GM20431 (cell line): ENCODE measurements around the gene OR1K1.

Source experiments
- in situ Hi-C: fragments of 300-500 bp; cut with MseI, MboI; formaldehyde crosslinking; loops from one replicate; pipeline ENCODE4 v1.15.0; 2020; ENCODE audit warnings: low sequenced_read_pairs; ENCODE audit not compliant: unreplicated experiment

The OR1K1 gene, protein sequence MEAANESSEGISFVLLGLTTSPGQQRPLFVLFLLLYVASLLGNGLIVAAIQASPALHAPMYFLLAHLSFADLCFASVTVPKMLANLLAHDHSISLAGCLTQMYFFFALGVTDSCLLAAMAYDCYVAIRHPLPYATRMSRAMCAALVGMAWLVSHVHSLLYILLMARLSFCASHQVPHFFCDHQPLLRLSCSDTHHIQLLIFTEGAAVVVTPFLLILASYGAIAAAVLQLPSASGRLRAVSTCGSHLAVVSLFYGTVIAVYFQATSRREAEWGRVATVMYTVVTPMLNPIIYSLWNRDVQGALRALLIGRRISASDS

DNA sequence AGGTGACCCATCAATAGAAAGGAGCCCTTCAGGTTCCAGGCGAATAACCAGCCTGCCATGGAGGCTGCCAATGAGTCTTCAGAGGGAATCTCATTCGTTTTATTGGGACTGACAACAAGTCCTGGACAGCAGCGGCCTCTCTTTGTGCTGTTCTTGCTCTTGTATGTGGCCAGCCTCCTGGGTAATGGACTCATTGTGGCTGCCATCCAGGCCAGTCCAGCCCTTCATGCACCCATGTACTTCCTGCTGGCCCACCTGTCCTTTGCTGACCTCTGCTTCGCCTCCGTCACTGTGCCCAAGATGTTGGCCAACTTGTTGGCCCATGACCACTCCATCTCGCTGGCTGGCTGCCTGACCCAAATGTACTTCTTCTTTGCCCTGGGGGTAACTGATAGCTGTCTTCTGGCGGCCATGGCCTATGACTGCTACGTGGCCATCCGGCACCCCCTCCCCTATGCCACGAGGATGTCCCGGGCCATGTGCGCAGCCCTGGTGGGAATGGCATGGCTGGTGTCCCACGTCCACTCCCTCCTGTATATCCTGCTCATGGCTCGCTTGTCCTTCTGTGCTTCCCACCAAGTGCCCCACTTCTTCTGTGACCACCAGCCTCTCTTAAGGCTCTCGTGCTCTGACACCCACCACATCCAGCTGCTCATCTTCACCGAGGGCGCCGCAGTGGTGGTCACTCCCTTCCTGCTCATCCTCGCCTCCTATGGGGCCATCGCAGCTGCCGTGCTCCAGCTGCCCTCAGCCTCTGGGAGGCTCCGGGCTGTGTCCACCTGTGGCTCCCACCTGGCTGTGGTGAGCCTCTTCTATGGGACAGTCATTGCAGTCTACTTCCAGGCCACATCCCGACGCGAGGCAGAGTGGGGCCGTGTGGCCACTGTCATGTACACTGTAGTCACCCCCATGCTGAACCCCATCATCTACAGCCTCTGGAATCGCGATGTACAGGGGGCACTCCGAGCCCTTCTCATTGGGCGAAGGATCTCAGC is at the start of gene OR1K1:
OR1K1 (plus strand) TSS at position 58 of the 995 bp plus-strand sequence; CDS start at position 58, 0 bp downstream.
- in situ Hi-C loops: loop anchor here (10.0 to 25.0 kb wide), 2 partner anchors 336 to 663 kb away; no protein-coding TSS in a partner anchor

DNA sequence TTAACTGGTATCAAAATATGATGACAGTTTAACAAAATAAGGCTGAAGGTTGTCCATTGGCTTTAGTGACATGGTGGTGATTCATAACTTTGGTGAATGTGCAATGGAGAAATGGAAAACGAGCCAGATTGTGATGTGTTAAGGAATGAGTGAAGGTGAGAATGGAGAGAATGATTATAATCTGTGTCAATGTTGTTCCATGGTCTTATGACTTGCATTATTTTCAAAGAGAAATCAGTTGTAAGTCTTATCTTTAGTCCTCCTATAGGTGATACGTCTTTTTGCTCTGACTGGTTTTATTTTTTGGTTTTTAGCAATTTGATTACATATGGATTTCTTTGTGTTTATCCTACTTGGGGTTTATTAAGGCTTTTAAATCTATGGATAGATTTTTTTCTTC is 45.1 kb upstream of the OR1K1 start:
- in situ Hi-C loops: no loop called here

DNA sequence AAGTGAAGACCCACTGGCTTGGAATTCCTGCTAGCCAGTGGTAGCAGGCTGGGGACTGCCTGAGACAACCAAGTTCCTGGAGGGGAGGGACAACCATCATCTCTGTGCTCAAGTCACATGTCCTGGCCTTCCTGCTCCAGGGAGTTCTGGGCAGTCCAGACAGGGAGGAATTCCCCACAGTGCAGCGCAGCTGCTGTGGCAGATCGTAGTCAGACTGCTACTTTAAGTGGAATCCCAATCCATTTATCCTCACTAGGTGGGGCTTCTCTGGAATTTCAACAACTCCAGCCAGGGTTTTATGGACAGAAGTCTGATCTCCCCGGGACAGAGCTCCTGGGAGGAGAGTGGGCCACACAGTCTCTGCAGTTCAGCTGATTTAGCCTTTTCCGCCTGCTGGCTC is 32.1 kb upstream of the OR1K1 start:
- in situ Hi-C loops: no loop called here

DNA sequence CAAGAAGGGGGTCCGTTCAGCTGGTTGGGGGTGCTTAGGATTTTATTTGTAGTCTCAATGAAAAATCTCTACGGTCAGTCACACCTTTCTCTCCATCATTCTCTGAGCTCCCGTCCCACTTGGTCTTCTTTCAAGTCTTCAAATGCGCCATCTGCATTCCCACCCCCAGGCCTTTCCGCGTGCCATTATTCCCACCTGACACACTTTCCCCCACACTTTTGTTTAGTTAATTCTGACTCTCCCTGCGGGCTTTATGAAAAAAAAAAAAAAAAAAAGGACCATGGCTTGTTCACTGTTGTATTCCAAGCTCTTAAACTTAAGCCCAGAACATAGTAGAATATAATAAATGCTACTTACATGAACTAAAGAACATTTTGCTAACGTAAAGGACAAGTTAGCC is 22.9 kb upstream of the OR1K1 start:
- in situ Hi-C loops: no loop called here

DNA sequence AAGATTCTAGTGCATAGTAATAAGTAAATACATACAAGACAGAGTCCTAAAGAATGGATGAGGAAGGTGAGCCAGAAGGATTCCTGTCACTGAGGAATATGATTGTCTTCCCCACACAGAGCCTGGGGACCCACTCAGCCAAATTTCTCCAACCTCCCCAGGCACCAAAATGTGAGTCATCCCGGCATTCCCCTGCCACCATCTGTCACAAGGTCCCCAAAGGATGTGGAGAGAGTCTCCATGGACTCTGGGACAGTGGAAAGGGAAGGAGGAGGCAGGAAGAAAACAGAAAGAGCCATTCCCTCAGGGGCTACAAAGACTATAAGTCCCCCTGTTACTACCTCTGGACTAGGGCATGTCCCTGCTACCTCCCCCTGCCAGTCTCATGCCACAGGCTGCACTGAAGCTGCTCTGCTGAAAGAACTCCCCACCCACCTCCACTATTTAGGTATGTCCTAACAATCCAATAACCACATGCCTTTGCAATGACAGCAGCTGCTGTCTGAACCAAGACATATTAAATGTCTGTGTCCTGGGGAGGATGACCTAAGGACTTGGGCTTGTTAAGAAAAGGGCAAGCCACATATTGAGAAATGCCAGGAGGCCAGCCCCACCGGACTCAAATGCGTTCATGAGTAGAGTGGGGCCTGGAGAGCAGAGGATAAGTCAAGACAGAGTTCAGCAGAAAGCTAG is 21.8 kb upstream of the OR1K1 start:
- in situ Hi-C loops: no loop called here

DNA sequence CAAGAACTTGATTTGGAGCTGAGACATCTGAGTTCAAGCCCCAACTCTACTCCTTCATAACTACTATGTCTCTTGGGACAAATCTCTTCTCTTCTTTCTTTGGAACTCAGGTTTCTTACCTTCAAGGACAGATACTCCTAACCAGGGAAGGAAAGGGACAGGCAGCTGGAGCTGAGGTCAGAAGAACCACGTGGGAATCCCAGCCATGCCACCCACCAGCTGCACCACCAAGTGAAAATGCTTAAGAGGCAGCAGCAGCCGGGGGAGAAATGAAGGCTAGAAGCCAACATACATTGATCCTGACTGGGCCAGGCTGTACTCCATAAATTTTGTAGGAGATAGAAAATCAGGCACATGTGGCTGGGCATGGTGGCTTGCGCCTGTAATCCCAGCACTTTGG is 20.7 kb upstream of the OR1K1 start:
- in situ Hi-C loops: no loop called here

DNA sequence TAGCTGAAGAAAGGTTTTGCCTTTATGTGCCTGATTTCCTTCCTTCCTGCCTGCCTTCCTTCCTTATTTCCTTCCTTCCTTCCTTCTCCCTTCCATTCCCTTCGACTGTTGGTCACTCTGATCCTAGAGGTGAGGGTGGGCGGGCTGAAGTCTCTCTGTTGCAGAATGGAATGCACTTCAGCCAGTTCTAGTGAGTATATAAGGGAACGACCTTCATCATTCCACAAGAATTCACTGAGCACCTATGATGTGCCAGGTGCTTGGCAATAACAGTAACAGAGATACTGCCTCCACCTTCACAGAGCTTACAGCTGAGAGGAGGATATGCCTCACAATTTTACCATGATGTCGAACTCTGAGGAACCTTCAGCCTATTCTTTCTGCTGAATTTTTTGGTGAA is 19.9 kb upstream of the OR1K1 start:
- in situ Hi-C loops: no loop called here

DNA sequence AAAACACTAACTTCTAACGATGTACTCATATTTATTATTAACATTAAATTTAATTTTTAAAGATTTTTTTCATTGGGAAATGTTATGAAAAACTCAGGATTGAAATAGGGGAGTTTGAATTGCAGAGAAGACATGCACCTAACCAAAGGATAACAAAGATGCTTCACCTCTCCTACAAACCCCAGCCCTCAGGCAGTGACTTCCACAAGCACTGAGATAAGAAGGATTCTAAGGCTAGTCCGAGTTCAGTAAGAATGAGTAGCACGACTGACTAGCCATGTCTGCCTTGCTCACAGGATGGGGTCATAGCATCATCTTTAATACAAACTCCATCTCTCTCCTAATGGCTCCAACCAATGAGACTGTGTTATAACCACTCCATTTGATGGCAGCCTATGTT is 18.3 kb upstream of the OR1K1 start:
- in situ Hi-C loops: no loop called here

DNA sequence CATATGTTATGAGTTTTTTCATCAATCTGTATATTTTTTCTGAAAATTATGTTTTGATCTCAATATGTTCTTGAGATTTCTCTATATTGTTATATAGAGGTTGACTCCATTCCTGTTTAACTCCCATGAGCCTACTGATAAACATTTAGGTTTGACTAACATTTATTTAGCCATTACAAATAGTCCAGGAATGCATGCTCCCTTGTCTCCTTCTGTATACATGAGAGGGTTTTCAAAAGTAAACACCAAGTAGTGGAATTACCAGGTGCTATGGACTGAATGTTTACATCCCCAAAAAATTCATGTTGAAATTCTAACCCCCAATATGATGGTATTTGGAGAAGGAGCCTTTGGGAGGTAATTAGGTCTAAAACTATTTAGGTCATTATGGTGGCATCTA is 14.7 kb upstream of the OR1K1 start:
- in situ Hi-C loops: no loop called here

DNA sequence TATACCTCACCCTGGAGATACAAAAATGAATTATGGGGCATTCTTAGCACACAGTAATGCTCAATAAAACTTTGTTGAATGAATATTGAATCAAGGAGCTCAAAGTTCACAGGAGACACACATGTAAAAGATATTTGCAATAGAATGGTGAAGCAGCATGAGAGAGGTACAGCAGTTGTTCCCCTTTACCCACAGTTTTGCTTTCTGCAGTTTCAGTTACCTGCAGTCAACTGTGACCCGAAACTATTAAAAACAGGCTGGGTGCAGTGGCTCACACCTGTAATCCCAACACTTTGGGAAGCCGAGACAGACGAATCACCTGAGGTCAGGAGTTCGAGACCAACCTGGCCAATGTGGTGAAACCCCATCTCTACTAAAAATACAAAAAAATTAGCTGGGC is 13.6 kb upstream of the OR1K1 start:
- in situ Hi-C loops: no loop called here

DNA sequence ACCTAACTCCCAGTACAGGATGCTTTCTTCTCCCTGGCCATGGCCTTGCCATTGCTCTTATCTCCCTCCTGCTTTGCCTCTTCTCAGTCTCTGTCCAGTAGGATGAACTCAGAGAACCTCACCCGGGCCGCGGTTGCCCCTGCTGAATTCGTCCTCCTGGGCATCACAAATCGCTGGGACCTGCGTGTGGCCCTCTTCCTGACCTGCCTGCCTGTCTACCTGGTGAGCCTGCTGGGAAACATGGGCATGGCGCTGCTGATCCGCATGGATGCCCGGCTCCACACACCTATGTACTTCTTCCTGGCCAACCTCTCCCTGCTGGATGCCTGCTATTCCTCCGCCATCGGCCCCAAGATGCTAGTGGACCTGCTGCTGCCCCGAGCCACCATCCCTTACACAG is 11.1 kb upstream of the OR1K1 start, which contains the start of gene OR5C1:
OR5C1 (plus strand) TSS at position 103 of the 400 bp plus-strand sequence; CDS start at position 103, 0 bp downstream.
- in situ Hi-C loops: no loop called here

DNA sequence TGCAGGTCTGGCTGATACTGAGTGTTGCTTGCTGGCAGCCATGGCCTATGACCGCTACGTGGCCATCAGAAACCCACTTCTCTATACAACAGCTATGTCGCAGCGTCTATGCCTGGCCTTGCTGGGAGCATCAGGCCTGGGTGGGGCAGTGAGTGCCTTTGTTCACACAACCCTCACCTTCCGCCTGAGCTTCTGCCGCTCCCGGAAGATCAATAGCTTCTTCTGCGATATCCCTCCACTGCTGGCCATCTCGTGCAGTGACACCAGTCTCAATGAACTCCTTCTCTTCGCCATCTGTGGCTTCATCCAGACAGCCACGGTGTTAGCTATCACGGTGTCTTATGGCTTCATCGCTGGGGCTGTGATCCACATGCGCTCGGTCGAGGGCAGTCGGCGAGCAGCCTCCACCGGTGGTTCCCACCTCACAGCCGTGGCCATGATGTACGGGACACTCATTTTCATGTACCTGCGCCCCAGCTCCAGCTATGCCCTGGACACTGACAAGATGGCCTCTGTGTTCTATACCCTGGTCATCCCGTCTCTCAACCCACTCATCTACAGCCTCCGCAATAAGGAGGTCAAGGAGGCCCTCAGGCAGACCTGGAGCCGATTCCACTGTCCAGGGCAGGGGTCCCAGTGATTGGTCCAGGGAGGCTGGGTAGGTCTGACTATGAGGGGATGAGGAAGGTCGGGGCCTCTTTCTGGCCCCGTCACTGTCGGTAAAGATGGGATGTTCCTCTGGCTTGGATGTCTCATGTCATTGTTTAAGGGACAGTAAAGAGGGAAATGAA is 10.5 kb upstream of the OR1K1 start:
- in situ Hi-C loops: no loop called here

DNA sequence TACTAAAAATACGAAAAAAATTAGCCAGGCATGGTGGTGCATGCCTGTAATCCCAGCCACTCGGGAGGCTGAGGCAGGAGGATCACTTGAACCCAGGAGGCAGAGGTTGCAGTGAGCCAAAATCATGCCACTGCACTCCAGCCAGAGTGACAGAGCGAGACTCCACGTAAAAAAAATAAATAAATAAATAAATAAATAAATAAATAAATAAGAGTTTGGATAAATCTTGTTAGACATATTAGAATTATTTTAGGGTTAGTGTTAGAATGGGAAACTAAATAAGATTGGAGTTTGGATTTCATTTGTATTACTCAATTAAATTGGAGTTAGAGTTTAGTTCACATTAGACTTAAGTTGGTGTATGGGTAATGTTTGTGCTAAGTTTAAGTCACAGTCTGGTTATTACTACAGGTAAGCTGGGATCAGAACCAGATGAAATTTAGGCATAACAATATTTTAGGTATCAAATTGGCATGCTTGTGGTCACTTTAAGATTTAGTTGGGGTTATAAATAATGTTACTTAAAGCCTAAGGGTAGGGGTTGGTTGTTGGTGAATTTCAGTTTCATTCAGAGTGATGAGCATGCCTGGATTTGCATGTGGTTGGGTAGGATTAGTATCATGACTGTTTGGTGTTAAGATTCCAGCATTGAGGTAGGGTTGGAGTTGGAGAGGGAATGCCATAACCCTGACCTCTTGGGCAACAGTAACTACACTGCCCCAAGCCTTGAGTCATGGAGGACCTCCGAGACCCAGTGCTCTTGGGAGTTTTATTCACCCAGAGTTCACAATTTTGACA is 7.9 kb upstream of the OR1K1 start:
- in situ Hi-C loops: no loop called here

DNA sequence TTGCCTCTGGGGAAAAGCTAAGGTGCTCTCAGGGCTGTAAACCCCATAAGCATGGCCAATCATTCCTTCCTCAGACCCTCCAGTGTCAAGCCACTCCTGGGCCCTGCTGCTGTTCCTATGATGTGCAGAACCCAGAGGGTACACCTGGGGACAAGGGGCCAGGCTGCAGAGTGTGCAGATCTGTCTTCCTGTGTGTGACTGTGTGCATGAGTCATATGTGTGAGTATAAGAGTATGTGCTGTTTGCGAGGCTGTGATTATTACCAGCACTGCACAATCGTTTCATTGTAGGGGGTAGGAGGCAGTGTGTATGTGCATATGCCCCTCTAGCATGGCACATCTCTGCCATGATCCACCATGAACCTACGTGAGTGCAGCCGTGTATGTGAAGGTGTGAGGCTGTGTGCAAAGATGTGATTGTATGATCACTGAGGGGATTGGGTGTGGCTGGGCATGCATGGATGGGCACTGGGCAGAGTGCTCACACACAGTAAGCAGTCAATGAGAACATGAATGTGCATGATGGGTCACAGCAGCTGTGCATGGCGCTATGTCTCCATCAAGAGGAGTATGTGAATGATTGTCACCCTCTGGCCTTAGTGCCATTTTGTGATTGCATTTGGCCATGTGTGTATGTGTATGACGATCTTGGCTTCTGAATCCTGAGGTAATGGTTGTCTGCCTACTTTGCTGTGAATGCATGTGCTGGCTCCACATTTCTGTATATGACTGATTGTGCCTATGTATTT is 2.4 kb upstream of the OR1K1 start:
- in situ Hi-C loops: no loop called here

DNA sequence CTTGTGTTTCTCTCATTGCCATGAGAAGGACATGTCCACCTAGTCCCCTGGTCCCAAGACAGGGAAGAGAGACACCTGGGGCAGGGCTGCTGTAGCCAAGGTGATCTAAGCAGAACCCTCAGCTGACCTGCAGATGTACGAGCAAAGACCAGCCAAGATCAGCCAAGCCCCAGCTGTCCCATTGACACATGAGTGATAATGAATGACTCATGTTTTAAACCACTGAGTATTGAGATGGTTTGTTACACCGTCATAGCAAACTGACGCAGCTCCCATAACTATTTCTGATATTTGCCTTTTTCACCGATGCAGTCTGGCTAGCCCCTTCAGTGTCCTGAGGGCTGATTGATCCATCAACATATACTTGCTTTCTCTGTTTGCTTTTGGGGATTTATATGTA is 6.7 kb downstream of the OR1K1 start:
- in situ Hi-C loops: loop anchor here (10.0 to 25.0 kb wide), 2 partner anchors 342 to 669 kb away; no protein-coding TSS in a partner anchor

DNA sequence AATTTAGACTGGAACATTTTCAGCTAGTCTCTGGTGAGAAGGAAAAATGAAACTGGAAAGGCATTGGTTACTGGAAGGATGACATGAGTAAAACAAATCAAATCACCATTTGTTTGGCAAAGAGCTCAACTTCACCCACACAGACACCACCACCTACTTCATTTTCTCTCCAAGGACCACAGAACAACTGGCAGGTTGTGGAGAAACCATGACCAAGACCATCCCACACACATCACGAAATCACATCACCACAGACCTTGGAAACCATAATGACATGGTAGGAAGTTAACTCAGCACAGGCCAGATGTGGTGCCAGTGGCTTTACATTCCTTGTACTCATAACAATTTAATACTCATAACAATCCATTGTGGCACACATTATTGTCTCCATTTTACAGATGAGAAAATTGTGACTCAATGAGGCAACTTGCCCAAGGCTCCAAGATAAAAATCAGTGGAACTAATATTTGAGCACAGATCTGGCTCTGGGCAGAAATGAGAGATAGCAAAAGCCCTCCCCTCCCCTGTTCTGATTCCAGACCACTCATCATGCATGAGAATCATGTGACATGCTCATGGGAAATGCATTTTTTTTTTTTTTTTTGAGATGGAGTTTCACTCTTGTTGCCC is 7.5 kb downstream of the OR1K1 start:
- in situ Hi-C loops: loop anchor here (10.0 to 25.0 kb wide), 2 partner anchors 343 to 670 kb away; no protein-coding TSS in a partner anchor

DNA sequence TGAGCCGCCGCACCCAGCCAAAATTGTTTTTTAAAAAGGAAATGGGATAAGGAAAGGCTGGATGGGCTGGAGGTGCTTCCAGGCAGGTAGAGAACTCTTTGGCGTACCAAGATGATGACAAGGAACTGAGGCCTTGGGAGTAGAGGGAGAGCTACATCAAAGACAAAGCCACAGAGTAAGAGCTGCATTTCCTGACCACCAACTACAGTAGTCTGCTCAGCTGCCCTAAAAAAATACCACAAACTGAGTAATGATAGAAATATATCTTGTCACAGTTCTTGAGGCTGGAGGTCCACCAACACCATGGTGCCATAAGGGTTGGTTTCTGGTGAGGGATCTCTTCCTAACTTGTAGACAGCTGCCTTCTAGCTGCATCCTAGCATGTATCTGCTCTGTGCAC is 8.2 kb downstream of the OR1K1 start:
- in situ Hi-C loops: loop anchor here (10.0 to 25.0 kb wide), 2 partner anchors 343 to 671 kb away; no protein-coding TSS in a partner anchor
